ENCODE data around the gene NCKAP5.
A peak's percentile ranks its signal among the peaks of the same experiment; 100 is the strongest.

NCKAP5 gene

DNA sequence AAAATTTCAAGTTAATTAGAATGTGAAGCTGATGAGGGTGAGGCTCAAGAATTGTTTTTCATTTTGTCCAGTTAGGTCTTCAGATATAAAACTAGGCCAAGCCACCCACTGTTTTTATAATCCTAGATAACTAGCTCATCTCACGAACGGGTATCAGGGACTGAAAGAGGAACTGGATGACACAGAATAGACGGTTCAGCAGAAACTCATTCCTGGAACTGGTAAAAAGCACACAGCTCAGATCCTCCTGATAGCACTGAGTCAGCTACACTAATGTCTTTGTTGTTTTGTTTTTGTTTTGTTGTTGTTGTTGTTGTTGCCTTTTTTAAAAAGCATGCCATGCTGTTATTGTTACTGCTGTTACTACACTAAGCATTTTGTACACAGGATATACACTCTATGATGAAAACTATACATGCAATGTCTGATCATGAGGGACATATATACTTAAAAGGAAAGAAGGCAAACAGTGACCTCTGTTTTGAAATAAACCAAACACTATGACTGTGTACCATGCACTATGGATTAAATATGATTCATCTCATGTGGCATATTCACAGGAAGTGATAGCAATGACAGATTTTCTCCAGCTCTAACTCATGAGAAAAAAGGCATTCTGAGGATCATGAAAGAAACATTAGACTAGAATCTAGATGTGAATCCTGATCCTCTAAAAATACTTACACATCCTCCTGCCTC lies 437.6 kb downstream of the NCKAP5 start:
- no peak for DNase-seq

DNA sequence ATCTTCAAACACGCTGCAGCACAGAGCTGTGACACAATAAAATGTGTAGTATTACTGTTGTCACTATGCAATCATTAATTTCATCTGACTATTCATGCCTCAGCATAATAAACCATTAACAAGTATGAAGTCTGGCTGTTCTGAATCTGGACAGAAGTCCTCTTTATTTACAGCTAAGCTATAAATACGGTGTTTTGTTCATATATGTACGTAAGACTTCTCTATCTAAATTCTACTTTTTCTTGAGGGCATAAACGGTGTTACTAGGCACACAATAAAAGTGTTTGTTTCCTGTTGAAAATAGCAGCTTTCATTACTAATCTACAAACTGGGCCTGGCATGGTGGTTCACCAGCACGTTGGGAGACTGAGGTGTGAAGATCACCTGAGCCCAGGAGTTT lies 443.8 kb downstream of the NCKAP5 start:
- no peak for DNase-seq

DNA sequence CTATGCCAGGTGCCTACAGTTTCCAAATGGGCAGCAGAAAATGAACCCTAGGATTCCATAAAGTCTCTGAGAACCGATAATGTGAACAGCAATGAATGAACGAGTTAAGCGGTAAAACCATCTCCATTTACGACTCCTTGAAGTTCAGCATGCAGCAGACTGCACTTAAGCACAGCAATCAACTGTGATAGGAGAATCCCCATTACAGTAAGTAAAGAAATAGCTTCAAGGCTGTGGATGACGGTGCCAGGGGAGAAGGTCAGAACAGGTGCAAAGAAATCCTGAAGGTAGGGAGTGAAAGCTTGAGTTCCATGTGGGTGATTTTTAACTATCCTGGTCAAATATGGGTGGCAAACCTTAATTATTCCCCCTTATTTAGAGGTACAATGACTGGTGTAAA lies 444.4 kb downstream of the NCKAP5 start:
- DNase-seq: no peak

DNA sequence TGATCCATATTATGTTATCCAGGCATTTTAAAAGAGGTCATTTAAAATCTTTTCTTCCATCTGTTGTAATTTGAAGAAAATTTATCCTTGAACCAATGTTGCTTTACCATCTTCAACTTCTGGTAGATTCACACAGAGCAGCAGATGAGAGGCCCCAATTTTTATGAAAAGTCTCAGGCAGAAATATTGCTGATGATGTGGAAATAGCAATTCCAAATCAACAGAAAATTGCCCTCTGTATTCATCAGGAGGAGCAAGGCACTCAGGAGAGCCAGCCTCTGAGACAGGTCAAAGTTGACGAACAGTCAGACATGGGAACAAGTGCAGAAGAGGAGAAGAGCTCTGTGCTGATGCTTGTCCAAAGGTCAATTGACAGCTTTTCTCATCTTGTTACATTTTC lies 444.9 kb downstream of the NCKAP5 start:
- no peak for DNase-seq

DNA sequence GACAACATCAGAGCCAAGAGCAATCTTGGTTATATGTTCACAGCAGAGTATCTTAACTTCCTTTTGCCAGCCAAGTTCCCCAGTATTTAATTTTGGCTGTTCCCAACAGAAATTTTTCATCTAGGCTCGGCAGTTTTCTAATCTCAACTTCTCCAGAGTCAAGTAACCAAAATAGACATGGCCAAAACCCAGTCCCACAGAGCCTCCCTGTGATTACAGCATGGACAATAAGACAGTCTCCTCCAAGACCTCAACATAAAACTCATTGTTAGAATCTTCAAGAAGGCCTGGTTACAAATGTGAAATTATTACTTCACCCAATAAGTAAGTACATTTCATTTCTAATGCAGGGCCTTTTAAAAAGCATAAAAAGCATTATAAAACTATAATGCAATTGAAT lies 445.7 kb downstream of the NCKAP5 start:
- no peak for DNase-seq

DNA sequence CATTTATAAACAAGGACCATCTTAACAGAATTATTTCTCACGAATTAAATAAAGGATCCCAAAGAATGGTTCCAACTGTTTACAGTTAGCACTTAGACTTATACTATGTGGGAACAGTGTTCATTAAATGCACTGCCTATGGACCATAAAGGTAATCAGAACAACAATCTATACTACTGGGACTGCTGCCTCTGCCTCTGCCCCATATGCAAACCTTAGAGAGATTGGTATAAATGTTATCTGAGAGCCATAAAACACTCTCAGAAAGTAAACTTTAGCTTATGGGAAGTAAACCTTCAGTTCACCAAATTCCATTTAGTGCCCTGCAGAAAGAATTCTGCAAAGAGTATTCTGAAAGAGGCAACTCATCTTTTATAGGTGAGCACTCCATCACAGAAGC lies 448.0 kb downstream of the NCKAP5 start:
- no peak for DNase-seq

DNA sequence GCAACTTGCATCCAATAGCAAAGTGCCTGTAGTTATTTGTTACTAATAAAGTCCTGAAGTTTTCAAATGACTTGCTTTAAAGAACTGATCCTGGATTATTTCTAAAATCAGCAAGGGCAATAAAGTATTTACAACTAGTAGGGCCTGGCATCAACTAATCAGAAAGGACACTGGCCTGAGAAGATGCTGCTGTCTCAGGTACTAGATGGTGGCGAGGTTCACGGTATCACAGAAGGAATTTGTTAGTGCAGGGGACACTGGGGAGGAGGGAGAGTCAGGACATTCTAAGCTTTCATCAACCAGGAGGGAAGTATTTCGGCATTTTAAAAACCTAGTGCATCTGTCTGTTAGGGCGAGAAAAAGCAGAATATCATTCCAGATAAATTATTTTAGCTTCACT lies 458.1 kb downstream of the NCKAP5 start:
- DNase-seq: no peak

DNA sequence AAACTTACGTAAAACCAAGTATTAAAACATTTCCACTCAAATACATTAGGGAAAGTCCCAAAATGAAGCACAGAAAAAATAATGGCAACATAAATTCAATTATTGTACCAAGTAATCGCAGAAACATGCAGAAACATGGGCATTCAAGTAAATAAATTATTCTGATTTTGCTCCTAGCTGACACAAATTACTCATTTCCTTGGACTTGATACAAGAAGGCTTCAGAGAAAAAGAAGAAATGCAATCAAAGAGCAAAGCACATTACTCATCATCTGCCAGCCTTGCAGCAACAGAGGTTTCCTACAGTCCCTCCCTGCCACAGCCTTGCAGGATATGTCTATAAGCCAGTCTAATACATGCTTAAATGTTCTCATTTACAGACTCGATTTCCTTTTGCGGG lies 458.5 kb downstream of the NCKAP5 start:
- DNase-seq: no peak

DNA sequence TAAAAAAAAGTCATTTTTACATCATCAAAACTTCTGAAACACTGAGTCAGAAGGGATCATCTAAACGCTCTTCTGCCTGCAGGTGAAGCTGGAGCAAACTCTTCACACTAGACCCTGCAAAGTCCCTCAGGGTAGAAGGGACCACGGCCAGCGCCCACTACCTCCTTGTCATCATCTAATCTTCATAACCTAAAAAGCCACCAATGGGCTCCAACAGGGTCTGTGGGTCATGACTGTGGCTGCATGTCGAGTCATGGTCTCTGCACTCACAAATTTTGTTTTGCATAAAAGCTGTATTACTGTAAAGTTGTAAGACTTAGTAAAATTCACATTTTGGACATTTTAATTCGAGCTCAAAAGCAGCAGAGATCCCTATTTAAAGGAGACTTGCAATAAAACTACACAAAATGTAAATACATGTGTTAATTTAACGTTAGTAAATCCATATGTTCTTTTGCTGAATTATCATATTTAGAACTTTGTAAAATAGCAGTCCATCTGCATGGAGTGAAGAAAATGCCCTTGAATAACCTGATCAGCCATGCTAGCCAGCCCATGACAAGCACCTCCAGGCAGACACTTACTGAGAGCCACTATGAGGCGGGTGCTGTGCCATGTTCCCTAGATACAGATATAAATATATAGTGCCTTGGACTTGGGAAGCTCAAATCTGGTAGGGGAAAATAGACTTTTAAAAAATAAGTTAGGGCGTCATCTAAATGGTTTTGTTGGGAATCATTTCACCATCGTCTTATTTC lies 461.0 kb downstream of the NCKAP5 start:
- no peak for DNase-seq

DNA sequence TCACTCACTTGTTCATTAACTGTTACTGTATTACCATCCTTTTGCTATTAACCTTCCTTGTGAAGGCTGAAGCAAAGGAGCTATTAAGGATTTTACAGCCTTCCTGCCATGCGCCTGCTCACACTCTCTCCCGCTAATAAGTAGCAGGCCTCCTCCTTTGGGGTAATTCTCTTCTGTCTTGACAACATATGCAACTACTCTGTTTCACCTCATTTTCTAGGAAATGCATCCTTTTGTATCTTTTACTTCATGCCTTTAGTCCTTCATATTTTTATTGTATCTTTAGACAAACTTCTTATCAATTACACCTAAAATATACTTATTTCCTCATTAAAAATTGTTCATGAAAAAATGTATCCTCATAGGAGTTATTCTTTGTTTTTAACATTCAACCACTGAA lies 463.4 kb downstream of the NCKAP5 start:
- DNase-seq: no peak

DNA sequence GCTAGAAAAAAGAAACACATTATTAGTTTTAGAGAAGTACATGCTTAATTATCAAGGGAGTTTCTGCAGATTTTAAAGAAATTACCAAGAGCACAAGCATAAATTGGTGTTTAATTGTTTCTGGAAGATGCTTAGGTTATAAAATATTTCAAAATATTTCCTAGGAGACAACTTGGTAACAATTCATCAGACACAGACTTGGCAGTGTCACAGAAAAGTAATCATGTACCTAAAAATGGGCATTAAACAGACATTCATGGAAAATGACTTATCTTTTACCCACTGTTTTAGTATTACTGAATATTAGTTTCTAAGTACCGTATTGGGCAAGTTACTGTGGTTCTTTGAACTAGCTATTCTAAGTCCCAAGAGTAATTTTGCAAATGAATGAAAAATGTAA lies 469.5 kb downstream of the NCKAP5 start:
- no peak for DNase-seq

DNA sequence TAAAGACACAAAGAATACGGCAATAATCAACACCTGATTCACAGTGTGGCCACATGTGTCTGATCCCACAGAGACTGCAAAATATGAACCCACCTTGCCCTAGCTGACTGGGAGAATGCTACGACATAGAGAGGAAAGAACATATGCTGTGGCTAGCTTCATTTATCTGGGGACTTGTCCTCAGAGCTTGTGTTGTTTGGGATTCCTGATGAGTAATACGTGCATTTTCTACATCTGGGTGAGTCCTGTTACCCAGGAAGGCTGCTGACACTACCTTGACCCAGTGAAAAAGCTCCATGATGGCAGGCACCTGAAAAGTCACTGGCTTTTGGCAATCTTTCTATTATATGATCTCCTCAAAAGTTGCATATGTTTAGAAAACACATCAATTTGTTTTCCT lies 470.6 kb downstream of the NCKAP5 start:
- no peak for DNase-seq

DNA sequence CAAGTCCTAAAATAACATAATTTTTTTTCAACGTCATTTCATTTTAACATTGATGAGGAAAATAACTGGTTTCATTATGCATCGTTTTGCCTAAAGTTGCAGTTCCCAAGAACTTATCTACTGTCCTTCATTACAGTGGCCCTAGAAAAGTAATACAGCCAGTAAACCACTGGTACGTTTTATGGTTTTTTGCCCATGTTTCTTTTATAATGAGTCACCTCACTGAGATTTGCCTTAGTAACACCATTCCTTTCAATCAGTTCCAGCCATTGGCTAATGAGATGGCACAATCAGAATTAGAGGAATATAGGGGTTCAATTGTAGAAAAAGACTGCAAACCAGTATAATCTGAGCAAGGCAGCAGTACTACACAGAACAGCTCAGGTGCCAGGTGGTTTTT lies 475.7 kb downstream of the NCKAP5 start:
- DNase-seq: no peak

DNA sequence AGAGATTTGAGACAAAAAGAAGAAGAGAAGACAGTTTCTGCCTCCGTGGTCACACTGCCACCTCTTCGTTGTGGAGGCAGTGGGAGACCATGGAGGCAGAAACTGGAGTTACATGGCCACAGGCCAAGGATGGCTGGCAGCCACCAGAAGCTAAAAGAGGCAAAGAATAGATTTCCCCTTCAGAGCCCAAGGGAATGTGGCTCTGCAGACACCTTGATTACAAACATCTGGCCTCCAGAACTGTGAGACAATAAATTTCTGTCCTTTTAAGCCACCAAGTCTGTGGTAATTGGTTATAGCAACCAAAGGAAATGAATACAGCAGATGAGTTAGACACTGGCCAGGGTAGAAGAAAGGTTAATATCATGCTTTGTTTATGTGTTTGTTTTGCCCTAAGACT lies 477.9 kb downstream of the NCKAP5 start:
- DNase-seq: no peak

DNA sequence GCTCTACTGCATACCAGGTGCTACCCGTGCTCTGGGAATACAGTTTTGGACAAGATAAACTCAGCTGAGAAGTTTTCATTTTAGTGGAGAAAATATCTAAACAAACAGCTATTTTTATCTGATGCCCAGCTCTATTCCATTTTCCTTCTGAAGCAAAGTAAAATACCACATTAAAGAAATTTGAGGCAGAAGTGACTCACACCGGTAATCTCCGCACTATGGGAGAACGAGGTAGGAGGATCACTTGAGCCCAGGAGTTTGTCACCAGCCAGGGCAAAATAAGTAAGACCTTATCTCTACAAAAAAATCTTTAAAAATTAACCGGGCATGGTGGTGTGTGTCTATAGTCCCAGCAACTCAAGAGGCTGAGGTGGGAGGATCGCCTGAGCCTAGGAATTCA lies 482.1 kb downstream of the NCKAP5 start:
- DNase-seq: no peak

DNA sequence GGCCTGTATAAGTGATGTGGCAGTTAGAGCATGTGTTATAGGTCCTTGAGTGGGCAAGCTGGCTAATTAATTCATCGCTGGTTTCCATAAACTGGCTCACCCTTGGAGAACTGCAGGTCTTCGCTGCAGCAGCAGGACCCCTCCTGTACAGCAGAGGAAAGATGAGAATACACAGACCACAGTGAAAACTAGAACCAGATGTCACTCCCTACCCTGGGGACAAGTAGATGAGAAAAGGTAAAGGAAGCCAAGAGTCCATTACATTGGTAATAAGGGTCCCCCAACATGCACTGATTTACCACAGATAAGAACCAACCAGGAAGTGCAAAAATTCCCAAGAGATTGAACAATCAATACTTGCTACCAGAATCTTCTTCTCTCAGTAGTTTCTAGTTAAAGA lies 482.6 kb downstream of the NCKAP5 start:
- DNase-seq: no peak

DNA sequence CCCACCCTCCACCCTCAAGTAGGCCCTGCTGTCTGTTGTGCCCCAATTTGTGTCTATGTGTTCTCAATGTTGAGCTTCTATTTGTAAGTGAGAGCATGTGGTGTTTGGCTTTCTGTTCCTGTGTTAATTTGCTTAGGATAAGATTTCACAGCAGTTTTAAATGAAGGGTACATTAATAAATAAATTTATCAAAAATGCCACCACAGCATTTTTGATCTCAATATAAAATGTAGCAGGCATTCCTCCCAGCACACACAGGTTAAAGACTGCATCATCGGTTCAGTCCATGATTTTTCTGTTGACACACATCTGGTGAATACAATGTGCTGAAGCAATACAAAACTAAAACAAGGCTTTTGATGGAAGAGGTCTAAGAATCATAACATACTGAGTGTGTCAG lies 486.2 kb downstream of the NCKAP5 start:
- no peak for DNase-seq

DNA sequence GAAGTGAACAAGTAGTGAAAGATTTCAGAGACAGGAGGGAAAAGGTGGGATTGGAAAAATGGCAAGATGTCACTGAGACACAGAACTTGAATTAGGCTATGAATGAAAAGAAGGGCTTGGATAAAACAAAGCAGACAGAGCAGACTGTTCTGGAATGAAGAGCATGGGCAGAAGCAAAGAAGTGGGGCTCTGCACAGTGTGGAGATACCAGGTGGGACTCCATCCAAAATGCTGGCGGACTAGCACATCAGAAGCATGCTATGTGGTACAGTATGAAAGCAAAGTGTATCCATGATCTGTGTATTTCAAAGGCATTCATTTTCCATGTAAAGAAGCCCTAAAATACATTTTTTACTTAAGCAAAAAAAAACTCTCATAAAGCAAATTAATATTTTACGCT lies 487.4 kb downstream of the NCKAP5 start:
- DNase-seq: no peak

DNA sequence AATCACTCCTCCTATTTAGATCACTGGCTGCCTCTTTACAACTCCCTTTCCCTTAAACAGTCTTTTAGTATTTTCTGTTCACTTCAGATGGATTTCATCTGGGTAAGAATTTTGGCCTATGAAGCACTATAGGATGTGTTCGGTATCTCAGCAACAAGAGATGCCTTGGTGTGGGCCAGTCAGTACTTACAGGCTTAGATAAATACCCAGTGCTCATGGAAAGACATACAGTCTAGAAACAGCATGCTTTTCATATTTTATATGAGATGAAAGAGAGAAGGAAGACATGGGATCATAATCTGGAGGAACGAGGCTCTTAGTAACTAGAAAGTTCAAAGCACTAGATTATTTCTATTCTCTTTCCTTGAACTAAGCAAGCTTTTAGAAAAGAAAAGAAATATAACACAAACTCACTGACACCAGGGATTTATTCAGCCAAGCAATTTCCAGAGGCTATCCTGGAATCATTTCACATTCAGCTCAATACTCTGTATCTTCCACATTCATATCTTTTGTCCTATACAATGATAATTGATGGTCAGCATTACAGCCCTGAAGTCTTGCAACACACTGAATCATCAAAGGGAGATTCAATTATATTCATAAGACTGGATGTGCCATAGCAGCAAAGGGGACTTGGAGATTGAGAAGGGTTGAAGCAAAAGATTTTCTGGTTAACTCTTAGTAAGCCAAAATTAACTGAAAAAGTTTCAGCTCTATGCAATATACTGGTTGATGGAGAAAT lies 489.4 kb downstream of the NCKAP5 start:
- DNase-seq: no peak

DNA sequence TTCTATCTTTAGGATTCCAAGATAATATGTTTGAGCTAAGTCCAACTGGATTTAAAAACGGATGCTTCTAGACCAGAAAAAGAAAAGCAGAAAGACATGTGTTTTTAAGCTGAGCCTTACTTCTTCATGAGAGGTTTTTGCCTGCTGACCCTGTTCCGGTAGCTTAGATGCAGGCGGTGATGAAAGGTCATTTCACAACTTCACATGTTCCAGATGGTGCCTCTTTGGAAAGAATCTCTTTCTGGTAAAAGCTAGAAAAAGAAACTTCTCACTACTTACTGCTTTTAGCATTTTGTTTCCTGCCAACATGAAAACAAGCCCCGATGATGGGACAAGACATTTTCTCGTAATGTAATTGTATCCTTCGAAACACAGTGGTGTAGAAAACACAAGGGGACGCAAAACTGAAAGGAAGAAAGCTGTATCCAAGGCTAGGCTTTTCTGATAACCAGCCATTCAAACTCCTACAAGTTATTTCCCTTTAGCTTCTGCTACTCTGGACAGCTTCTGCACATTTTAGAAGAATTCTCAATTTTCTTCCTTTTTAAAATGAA lies 490.9 kb downstream of the NCKAP5 start:
- DNase-seq: no peak

DNA sequence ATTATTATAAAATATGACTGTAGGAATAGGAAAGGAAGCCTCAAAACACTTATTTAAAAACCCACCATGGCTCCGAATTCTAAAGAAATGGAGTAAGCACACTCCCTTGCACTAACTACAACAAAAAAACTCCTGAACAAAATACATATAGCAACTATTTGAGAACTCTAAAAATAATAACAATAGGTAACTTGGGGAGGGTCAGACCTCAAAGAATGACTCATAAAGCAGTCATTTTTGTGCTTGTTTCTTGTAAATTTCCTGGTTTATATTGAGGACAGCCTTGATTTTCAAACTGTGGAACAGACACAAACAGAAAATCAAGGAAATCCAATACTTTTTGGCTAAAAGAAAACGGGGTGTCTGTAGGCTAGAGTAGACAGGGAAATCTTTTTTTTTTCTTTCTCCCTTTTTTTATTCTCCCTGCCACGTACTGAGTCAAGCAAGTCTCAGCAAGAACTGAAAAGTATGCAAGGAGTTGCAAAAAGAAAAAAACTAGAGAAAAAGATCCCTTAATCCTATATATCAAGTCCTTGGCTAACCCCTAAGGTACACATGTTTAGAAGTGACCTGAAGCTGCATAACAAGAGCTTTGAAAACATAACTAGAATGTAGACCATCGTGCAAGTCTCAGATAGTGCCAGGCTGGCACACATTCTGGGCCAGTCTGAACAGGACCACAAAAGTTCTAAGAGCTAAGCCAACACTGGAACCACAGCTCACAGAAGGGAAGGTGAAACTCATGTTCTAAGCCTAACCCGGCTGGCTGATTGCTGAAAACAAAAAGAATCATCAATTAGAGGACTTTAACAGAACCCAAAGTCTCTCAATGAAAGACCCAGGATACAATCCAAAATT lies 495.2 kb downstream of the NCKAP5 start:
- no peak for DNase-seq

DNA sequence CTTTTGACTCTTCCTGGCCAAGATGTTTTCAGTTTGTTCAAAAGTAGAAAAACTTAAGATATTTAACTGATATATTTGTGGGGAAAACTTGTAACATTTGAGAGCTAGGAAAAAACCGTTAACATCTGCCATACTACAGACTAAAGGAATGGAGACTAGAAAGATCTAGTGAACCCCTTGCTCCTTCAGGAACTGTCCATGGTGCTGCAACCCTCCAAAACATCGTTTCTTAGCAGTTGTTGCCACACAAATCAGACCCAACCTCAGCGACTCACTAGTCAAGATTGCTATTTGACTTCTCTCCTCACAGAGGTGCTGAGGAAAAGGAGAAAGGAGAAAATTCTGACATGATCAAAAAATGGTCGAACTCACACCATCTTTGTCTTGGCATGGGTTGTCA lies 504.5 kb downstream of the NCKAP5 start:
- peak; percentile 53 for DNase-seq

Data from right forelimb (tissue), 1 donor.